ENCODE results near the gene ANKMY2.

GRCh38 chr7:16554518-16555236, 90.9 kb downstream of the ANKMY2 start:
- TF ChIP-seq CTCF (tag by site-specific recombination; IDR thresholded peaks at IDR 0.05) = no peak
- no peak for TF ChIP-seq PRDM10 (tag by site-specific recombination; IDR thresholded peaks at IDR 0.05)
- no peak for TF ChIP-seq ZNF747 (tag by site-specific recombination; IDR thresholded peaks at IDR 0.05)
- TF ChIP-seq YY1 (tag by site-specific recombination; IDR thresholded peaks at IDR 0.05) = no peak
- TF ChIP-seq TCF7L2 (IDR thresholded peaks at IDR 0.05; ENCODE audit: borderline replicate concordance, low read depth, low read length) = no peak
- TF ChIP-seq ZNF639 (tag by site-specific recombination; IDR thresholded peaks at IDR 0.05) = no peak
- TF ChIP-seq, protein P1, sequence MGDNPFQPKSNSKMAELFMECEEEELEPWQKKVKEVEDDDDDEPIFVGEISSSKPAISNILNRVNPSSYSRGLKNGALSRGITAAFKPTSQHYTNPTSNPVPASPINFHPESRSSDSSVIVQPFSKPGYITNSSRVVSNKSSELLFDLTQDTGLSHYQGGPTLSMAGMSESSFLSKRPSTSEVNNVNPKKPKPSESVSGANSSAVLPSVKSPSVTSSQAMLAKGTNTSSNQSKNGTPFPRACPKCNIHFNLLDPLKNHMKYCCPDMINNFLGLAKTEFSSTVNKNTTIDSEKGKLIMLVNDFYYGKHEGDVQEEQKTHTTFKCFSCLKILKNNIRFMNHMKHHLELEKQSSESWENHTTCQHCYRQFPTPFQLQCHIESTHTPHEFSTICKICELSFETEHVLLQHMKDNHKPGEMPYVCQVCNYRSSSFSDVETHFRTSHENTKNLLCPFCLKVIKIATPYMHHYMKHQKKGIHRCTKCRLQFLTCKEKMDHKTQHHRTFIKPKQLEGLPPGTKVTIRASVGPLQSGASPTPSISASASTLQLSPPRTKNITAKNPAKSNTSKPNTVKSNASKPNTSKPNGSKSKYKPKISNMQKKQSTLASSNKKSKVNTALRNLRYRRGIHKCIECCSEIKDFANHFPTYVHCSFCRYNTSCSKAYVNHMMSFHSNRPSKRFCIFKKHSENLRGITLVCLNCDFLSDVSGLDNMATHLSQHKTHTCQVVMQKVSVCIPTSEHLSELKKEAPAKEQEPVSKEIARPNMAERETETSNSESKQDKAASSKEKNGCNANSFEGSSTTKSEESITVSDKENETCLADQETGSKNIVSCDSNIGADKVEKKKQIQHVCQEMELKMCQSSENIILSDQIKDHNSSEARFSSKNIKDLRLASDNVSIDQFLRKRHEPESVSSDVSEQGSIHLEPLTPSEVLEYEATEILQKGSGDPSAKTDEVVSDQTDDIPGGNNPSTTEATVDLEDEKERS (tag by site-specific recombination; IDR thresholded peaks at IDR 0.05) = no peak
- TF ChIP-seq, protein P2, sequence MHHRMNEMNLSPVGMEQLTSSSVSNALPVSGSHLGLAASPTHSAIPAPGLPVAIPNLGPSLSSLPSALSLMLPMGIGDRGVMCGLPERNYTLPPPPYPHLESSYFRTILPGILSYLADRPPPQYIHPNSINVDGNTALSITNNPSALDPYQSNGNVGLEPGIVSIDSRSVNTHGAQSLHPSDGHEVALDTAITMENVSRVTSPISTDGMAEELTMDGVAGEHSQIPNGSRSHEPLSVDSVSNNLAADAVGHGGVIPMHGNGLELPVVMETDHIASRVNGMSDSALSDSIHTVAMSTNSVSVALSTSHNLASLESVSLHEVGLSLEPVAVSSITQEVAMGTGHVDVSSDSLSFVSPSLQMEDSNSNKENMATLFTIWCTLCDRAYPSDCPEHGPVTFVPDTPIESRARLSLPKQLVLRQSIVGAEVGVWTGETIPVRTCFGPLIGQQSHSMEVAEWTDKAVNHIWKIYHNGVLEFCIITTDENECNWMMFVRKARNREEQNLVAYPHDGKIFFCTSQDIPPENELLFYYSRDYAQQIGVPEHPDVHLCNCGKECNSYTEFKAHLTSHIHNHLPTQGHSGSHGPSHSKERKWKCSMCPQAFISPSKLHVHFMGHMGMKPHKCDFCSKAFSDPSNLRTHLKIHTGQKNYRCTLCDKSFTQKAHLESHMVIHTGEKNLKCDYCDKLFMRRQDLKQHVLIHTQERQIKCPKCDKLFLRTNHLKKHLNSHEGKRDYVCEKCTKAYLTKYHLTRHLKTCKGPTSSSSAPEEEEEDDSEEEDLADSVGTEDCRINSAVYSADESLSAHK (tag by site-specific recombination; IDR thresholded peaks at IDR 0.05) = no peak
- no peak for TF ChIP-seq ZNF707 (tag by site-specific recombination; IDR thresholded peaks at IDR 0.05)
- no peak for TF ChIP-seq OSR2 (tag by site-specific recombination; IDR thresholded peaks at IDR 0.05)
- TF ChIP-seq ZNF132 (tag by site-specific recombination; IDR thresholded peaks at IDR 0.05; ENCODE audit: borderline replicate concordance) = no peak
- TF ChIP-seq ZNF473 (tag by site-specific recombination; IDR thresholded peaks at IDR 0.05) = no peak
- no peak for TF ChIP-seq ATF2 (tag by site-specific recombination; IDR thresholded peaks at IDR 0.05; ENCODE audit: low read depth)
- TF ChIP-seq MYNN (tag by site-specific recombination; IDR thresholded peaks at IDR 0.05; ENCODE audit: borderline replicate concordance) = no peak
